ENCODE measurements around the gene ZNF888.

GRCh38 chr19:52898101-52898500 lies 25.1 kb downstream of the ZNF888 start:
- TF ChIP-seq, protein P1, sequence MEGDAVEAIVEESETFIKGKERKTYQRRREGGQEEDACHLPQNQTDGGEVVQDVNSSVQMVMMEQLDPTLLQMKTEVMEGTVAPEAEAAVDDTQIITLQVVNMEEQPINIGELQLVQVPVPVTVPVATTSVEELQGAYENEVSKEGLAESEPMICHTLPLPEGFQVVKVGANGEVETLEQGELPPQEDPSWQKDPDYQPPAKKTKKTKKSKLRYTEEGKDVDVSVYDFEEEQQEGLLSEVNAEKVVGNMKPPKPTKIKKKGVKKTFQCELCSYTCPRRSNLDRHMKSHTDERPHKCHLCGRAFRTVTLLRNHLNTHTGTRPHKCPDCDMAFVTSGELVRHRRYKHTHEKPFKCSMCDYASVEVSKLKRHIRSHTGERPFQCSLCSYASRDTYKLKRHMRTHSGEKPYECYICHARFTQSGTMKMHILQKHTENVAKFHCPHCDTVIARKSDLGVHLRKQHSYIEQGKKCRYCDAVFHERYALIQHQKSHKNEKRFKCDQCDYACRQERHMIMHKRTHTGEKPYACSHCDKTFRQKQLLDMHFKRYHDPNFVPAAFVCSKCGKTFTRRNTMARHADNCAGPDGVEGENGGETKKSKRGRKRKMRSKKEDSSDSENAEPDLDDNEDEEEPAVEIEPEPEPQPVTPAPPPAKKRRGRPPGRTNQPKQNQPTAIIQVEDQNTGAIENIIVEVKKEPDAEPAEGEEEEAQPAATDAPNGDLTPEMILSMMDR (IDR thresholded peaks at IDR 0.05 in 4 of 5, conservative IDR thresholded peaks at IDR 0.05 in 1 of 5) = no peak
- TF ChIP-seq POLR2A (IDR thresholded peaks at IDR 0.05) = no peak

All from gastrocnemius medialis (tissue), 4 donors.